Measurements from ENCODE around the gene STXBP3. TPM values are rescaled to one million over a fixed set of nuclear protein-coding genes. Genes with fewer than 3 reads are reported as not detected.

STXBP3 gene
- total and polyA plus RNA-seq, 2 donors (not counting 1 experiment from before 2014, with no cell fraction given): 55.3 to 71.0 TPM

GRCh38 chr1:108852221-108852975 is 105.9 kb downstream of the STXBP3 start:
- H4K20me1 ChIP-seq (ENCODE audit: control insufficient read depth, extremely low read depth, insufficient read depth, low read length): no peaks in the 10 kb centered on the region
- H3K4me2 ChIP-seq (ENCODE audit: extremely low read depth, insufficient read depth, low read length): no peak overlapping the region
- no peak overlapping the region for H3K9ac ChIP-seq (ENCODE audit: insufficient read depth, low read length)
- H3K27me3 ChIP-seq (ENCODE audit: control insufficient read depth, insufficient read depth, low read length): no peaks in the 10 kb centered on the region
- no peak overlapping the region for H2AFZ ChIP-seq (ENCODE audit: low read length)
- H3K36me3 ChIP-seq (ENCODE audit: control insufficient read depth, insufficient read depth, low read length): no peaks in the 10 kb centered on the region
- peak in 1 of 2 donors; percentile 47 for DNase-seq (ENCODE audit: low read depth in 2 of 2)
- no peaks in the 10 kb centered on the region for H3K79me2 ChIP-seq (ENCODE audit: control insufficient read depth, insufficient read depth, low read length)
- no peaks in the 10 kb centered on the region for H3K9me3 ChIP-seq (ENCODE audit: control insufficient read depth, insufficient read depth, low read depth, low read length)
- peaks cover 4% of the 10 kb centered on the region for H3K4me1 ChIP-seq (ENCODE audit: control insufficient read depth, extremely low read depth, insufficient read depth, low read length)
- no peak overlapping the region for H3K4me3 ChIP-seq (replicated peaks in 1 of 4; ENCODE audit: control extremely low read depth in 1 of 4, insufficient read depth in 1 of 4, low read depth in 3 of 4, low read length in 4 of 4)
- H3K27ac ChIP-seq (ENCODE audit: insufficient read depth, low read length): no peak overlapping the region
- TF ChIP-seq CTCF (conservative IDR thresholded peaks at IDR 0.05 in 1 of 2, IDR thresholded peaks at IDR 0.05 in 1 of 2; ENCODE audit: low read depth in 1 of 2, low read length in 2 of 2): no peak
- no peak for TF ChIP-seq EZH2 (IDR thresholded peaks at IDR 0.05; ENCODE audit: low read length, missing control alignments)

- no peaks in the 10 kb centered on the region for H3K36me3 ChIP-seq (ENCODE audit: control insufficient read depth, insufficient read depth, low read length)
- H3K27me3 ChIP-seq (ENCODE audit: control insufficient read depth, insufficient read depth, low read length): no peaks in the 10 kb centered on the region
- H3K9ac ChIP-seq (ENCODE audit: insufficient read depth, low read length): no peak overlapping the region
- DNase-seq (ENCODE audit: low read depth in 2 of 2): peak in 1 of 2 donors; percentile 10
- peaks cover 4% of the 10 kb centered on the region for H3K4me1 ChIP-seq (ENCODE audit: control insufficient read depth, extremely low read depth, insufficient read depth, low read length)
- no peak for TF ChIP-seq CTCF (conservative IDR thresholded peaks at IDR 0.05 in 1 of 2, IDR thresholded peaks at IDR 0.05 in 1 of 2; ENCODE audit: low read depth in 1 of 2, low read length in 2 of 2)
- TF ChIP-seq EZH2 (IDR thresholded peaks at IDR 0.05; ENCODE audit: low read length, missing control alignments): no peak
- no peaks in the 10 kb centered on the region for H3K79me2 ChIP-seq (ENCODE audit: control insufficient read depth, insufficient read depth, low read length)
- no peaks in the 10 kb centered on the region for H3K9me3 ChIP-seq (ENCODE audit: control insufficient read depth, insufficient read depth, low read depth, low read length)
- H2AFZ ChIP-seq (ENCODE audit: low read length): no peak overlapping the region
- peak overlapping the region; percentile 54 for H3K4me2 ChIP-seq (ENCODE audit: extremely low read depth, insufficient read depth, low read length)
- no peak overlapping the region for H3K27ac ChIP-seq (ENCODE audit: insufficient read depth, low read length)
- no peak overlapping the region for H3K4me3 ChIP-seq (replicated peaks in 1 of 4; ENCODE audit: control extremely low read depth in 1 of 4, insufficient read depth in 1 of 4, low read depth in 3 of 4, low read length in 4 of 4)
- no peaks in the 10 kb centered on the region for H4K20me1 ChIP-seq (ENCODE audit: control insufficient read depth, extremely low read depth, insufficient read depth, low read length)
Observed at GRCh38 chr1:108854221-108855019, 107.9 kb downstream of the STXBP3 start.

GRCh38 chr1:108856994-108857393 is 110.5 kb downstream of the STXBP3 start, which contains the start of gene AKNAD1:
Gene AKNAD1 (minus strand): TSS chr1:108857094. CDS start chr1:108852664, 4,430 bp downstream.
- H3K36me3 ChIP-seq (ENCODE audit: control insufficient read depth, insufficient read depth, low read length): no peaks in the 10 kb centered on the region
- H4K20me1 ChIP-seq (ENCODE audit: control insufficient read depth, extremely low read depth, insufficient read depth, low read length): no peaks in the 10 kb centered on the region
- no peaks in the 10 kb centered on the region for H3K79me2 ChIP-seq (ENCODE audit: control insufficient read depth, insufficient read depth, low read length)
- no peak within 1 kb of the TSS for H2AFZ ChIP-seq (ENCODE audit: low read length)
- no peaks in the 10 kb centered on the region for H3K9me3 ChIP-seq (ENCODE audit: control insufficient read depth, insufficient read depth, low read depth, low read length)
- TF ChIP-seq CTCF (conservative IDR thresholded peaks at IDR 0.05 in 1 of 2, IDR thresholded peaks at IDR 0.05 in 1 of 2; ENCODE audit: low read depth in 1 of 2, low read length in 2 of 2) (no peak), EZH2 (IDR thresholded peaks at IDR 0.05; ENCODE audit: low read length, missing control alignments) (no peak)
- no peaks in the 10 kb centered on the region for H3K27me3 ChIP-seq (ENCODE audit: control insufficient read depth, insufficient read depth, low read length)
- no peak within 1 kb of the TSS for H3K27ac ChIP-seq (ENCODE audit: insufficient read depth, low read length)
- DNase-seq (ENCODE audit: low read depth in 2 of 2): no peak
- no peak within 1 kb of the TSS for H3K4me2 ChIP-seq (ENCODE audit: extremely low read depth, insufficient read depth, low read length)
- H3K4me1 ChIP-seq (ENCODE audit: control insufficient read depth, extremely low read depth, insufficient read depth, low read length): peaks cover 4% of the 10 kb centered on the region
- no peak within 1 kb of the TSS for H3K4me3 ChIP-seq (replicated peaks in 1 of 4; ENCODE audit: control extremely low read depth in 1 of 4, insufficient read depth in 1 of 4, low read depth in 3 of 4, low read length in 4 of 4)
- no peak within 1 kb of the TSS for H3K9ac ChIP-seq (ENCODE audit: insufficient read depth, low read length)
